ENCODE results near the gene FLT3. TPM values are rescaled to one million over a fixed set of nuclear protein-coding genes. Genes with fewer than 3 reads are reported as not detected.
"Not testable (repeated sequence)": the region's sequence is repeated elsewhere in the genome, so short reads cannot be mapped to it uniquely, and the experiment has no call there.

The FLT3 gene
- polyA plus RNA-seq, 1 experiment: not detected

DNA sequence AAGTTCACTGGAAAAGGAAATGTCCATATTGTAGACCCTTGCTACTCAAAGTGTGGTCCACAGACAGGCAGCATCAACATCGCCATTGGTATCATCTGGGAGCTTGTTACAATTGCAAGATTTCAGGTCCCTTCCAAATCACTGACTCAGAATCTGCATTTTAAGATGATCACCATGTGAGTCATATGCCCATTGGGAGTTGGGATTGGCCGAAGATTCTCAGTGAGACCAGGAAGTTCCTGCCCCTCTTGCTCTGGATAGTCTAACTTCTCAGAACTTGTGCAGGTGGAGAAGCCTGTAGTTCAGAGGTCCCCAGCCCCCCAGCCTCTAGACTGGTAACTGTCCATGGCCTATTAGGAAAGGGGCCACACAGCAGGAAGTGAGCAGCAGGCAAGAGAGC lies 63.0 kb downstream of the FLT3 start:
- Histone ChIP-seq H3K27me3 (ENCODE audit: control insufficient read depth, insufficient read depth, low read length) (no peaks in the 10 kb centered on the region), H3K4me3 (ENCODE audit: low read depth, low read length) (no peak overlapping the region), H3K36me3 (ENCODE audit: control insufficient read depth, insufficient read depth, low read length) (no peaks in the 10 kb centered on the region)
- DNase-seq (ENCODE audit: low read depth): no peak
- CTCF ChIA-PET: interaction anchor here (0.8 to 1.4 kb wide), 2 partner anchors 9 to 505 kb away, joined by 3 read pairs; no protein-coding TSS in a partner anchor
- TF ChIP-seq, protein P1, sequence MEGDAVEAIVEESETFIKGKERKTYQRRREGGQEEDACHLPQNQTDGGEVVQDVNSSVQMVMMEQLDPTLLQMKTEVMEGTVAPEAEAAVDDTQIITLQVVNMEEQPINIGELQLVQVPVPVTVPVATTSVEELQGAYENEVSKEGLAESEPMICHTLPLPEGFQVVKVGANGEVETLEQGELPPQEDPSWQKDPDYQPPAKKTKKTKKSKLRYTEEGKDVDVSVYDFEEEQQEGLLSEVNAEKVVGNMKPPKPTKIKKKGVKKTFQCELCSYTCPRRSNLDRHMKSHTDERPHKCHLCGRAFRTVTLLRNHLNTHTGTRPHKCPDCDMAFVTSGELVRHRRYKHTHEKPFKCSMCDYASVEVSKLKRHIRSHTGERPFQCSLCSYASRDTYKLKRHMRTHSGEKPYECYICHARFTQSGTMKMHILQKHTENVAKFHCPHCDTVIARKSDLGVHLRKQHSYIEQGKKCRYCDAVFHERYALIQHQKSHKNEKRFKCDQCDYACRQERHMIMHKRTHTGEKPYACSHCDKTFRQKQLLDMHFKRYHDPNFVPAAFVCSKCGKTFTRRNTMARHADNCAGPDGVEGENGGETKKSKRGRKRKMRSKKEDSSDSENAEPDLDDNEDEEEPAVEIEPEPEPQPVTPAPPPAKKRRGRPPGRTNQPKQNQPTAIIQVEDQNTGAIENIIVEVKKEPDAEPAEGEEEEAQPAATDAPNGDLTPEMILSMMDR (IDR thresholded peaks at IDR 0.05; ENCODE audit: insufficient read depth, low read depth, low read length): no peak
- POLR2A ChIA-PET: no interaction called here

DNA sequence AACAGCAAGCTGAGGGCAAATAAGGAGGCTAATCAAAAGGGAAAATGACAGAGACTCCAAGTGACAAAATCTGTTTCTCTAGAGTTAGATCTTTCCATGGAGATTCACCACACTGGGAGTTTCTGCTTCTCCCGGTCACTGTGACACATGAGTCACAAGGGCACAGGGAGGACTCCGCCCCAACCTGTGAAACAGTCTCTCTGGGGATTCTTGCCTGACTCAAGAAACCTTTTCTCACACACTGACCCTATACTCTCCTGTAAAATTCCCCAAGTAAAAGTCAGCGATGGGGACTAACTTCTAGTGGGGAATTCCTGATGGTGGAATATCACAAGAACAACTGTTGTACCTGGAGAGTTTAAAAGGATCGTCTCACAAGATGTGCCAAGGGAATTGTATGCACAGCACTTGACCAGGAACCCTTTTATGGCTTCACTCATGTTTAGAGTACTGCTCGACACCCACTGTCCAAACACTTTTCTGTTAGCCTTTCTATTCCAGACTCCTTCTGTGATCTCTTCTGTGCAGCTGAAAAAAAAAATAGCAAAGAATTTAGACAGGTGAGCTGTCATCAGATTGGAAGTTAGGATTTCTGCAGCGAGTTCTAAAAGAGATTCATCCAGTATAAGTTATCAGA lies 65.1 kb downstream of the FLT3 start:
- no peak for DNase-seq (ENCODE audit: low read depth)
- TF ChIP-seq, protein P1 (IDR thresholded peaks at IDR 0.05; ENCODE audit: insufficient read depth, low read depth, low read length): no peak
- ChIA-PET POLR2A (no interaction called here), CTCF (interaction anchor here (0.6 kb wide), 1 partner anchor 11 kb away, joined by 5 read pairs; no protein-coding TSS in a partner anchor)
- no peak overlapping the region for H3K4me3 ChIP-seq (ENCODE audit: low read depth, low read length)
- H3K36me3 ChIP-seq (ENCODE audit: control insufficient read depth, insufficient read depth, low read length): no peaks in the 10 kb centered on the region
- H3K27me3 ChIP-seq (ENCODE audit: control insufficient read depth, insufficient read depth, low read length): peaks cover 2% of the 10 kb centered on the region; the same call in 1 of the 2 replicates

DNA sequence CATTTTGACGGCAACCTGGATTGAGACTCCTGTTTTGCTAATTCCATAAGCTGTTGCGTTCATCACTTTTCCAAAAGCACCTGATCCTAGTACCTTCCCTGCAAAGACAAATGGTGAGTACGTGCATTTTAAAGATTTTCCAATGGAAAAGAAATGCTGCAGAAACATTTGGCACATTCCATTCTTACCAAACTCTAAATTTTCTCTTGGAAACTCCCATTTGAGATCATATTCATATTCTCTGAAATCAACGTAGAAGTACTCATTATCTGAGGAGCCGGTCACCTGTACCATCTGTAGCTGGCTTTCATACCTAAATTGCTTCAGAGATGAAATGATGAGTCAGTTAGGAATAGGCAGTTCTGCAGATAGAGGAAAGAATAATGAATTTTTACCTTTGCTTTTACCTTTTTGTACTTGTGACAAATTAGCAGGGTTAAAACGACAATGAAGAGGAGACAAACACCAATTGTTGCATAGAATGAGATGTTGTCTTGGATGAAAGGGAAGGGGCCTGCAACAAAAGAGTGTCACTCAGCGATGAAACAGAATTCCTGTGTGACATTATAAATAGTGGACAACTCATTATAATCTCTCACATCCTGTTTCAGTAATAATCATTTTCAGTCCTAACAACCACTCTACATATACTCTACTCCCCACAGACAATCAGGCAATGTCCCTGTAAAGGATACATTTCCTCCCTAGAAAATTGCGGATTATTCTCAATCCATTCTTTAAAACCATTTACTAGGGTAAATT lies 66.3 kb downstream of the FLT3 start:
- no peak for DNase-seq (ENCODE audit: low read depth)
- TF ChIP-seq, protein P1 (IDR thresholded peaks at IDR 0.05; ENCODE audit: insufficient read depth, low read depth, low read length): no peak
- H3K36me3 ChIP-seq (ENCODE audit: control insufficient read depth, insufficient read depth, low read length): no peaks in the 10 kb centered on the region
- ChIA-PET POLR2A (no interaction called here), CTCF (interaction anchor here (0.7 kb wide), 1 partner anchor 25 kb away, joined by 3 read pairs; no protein-coding TSS in a partner anchor)
- peaks cover 2% of the 10 kb centered on the region; the same call in 1 of the 2 replicates for H3K27me3 ChIP-seq (ENCODE audit: control insufficient read depth, insufficient read depth, low read length)
- H3K4me3 ChIP-seq (ENCODE audit: low read depth, low read length): no peak overlapping the region

DNA sequence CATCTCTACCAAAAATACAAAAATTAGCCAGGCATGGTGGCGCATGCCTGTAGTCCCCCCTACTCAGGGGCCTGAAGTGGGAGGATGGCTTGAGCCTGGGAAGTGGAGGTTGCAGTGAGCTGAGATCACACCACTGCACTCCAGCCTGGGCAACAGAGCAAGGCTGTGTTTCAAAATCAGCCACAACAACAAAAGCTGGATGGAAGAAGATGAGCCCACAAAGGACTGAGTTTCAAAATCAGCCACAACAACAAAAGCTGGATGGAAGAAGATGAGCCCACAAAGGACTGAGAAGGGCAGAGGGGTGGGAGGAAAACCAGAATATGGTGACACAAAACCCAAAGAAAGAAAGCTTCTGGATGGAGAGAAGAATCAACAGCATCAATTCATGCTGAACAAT lies 67.9 kb downstream of the FLT3 start:
- POLR2A ChIA-PET; DNase-seq (ENCODE audit: low read depth); H3K36me3 ChIP-seq (ENCODE audit: control insufficient read depth, insufficient read depth, low read length); H3K27me3 ChIP-seq (ENCODE audit: control insufficient read depth, insufficient read depth, low read length); H3K4me3 ChIP-seq (ENCODE audit: low read depth, low read length); CTCF ChIA-PET: not testable (repeated sequence)

DNA sequence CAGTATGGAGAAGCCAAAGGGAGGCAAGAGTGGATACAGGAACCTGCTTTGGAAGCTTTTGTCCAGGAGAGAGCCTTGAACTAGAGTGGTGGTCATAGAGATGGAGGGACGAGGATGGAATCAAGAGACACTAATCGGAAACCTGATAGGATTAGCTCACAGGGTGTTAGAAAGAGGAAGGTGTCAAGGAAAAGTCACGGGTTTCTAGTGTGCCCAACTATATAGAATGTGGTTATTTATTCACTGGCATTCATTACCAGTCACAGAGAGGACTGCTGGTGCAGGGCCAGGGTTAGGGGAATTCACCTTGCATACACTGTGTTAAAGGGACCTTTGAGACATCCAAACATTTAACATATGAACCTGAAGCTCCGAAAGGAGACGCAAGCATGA lies 68.5 kb downstream of the FLT3 start:
- H3K4me3 ChIP-seq (ENCODE audit: low read depth, low read length): no peak overlapping the region
- ChIA-PET CTCF (no interaction called here), POLR2A (no interaction called here)
- H3K27me3 ChIP-seq (ENCODE audit: control insufficient read depth, insufficient read depth, low read length): peaks cover 3% of the 10 kb centered on the region; the same call in 1 of the 2 replicates
- DNase-seq (ENCODE audit: low read depth): no peak
- TF ChIP-seq, protein P1 (IDR thresholded peaks at IDR 0.05; ENCODE audit: insufficient read depth, low read depth, low read length): no peak
- no peaks in the 10 kb centered on the region for H3K36me3 ChIP-seq (ENCODE audit: control insufficient read depth, insufficient read depth, low read length)
